Spleen (tissue), 11 donors: ENCODE results near the gene NSMCE3. TPM values are rescaled to one million over a fixed set of nuclear protein-coding genes. Genes with fewer than 3 reads are reported as not detected.

Source experiments
- DNase-seq: peaks from one replicate; pipeline ENCODE4 v3.0.0-alpha.2; 2020
- H3K27ac ChIP-seq, 8 donors: fragments of 200-600 bp; sonication (generic) in 7 of 8; 1 replicate in 4 of 8; 2 replicates in 4 of 8; pipeline versions ENCODE4 v1.5.0 to v1.8.0; 2016 to 2021; ENCODE audit warnings: inconsistent platforms in 4 of 8, mild to moderate bottlenecking in 4 of 8, moderate library complexity in 1 of 8
- H3K27me3 ChIP-seq, 7 donors: fragments of 200-600 bp; sonication (generic) in 6 of 7; replicated peaks in 1 of 7; 1 replicate in 4 of 7; 2 replicates in 3 of 7; pipeline versions ENCODE4 v1.5.0 to v1.8.0; 2016 to 2021; ENCODE audit warnings: inconsistent platforms in 3 of 7, mild to moderate bottlenecking in 1 of 7
- H3K36me3 ChIP-seq, 6 donors: fragments of 200-600 bp; sonication (generic) in 5 of 6; 1 replicate in 4 of 6; 2 replicates in 2 of 6; pipeline versions ENCODE4 v1.5.0 to v1.8.0; 2016 to 2021; ENCODE audit warnings: inconsistent platforms in 2 of 6
- H3K4me1 ChIP-seq, 6 donors: fragments of 200-600 bp; sonication (generic) in 5 of 6; 1 replicate in 3 of 6; 2 replicates in 3 of 6; pipeline versions ENCODE4 v1.5.0 to v1.8.0; 2016 to 2021; ENCODE audit warnings: inconsistent platforms in 3 of 6
- H3K4me3 ChIP-seq, 8 donors: fragments of 200-600 bp; sonication (generic) in 7 of 8; 1 replicate in 4 of 8; 2 replicates in 4 of 8; pipeline versions ENCODE4 v1.5.0 to v1.8.0; 2016 to 2021; ENCODE audit warnings: inconsistent platforms in 4 of 8, mild to moderate bottlenecking in 4 of 8, moderate library complexity in 2 of 8
- H3K9me3 ChIP-seq, 8 donors: fragments of 200-600 bp; sonication (generic) in 7 of 8; 1 replicate in 4 of 8; 2 replicates in 4 of 8; pipeline versions ENCODE4 v1.5.0 to v1.8.0; 2016 to 2021; ENCODE audit warnings: inconsistent platforms in 4 of 8
- CTCF ChIP-seq, 11 experiments: fragments of 200-600 bp in 7 of 11; fragments of 450-650 bp in 4 of 11; sonication (generic) in 4 of 11; IDR thresholded peaks in 8 of 11; conservative IDR thresholded peaks in 3 of 11; 1 replicate in 7 of 11; 2 replicates in 4 of 11; pipeline versions ENCODE4 v1.4.0 to v1.8.0; 2016 to 2021; ENCODE audit warnings: antibody characterized with exemption in 11 of 11, inconsistent platforms in 4 of 11, mild to moderate bottlenecking in 1 of 11
- POLR2A ChIP-seq, 3 donors: fragments of 450-650 bp; IDR thresholded peaks; one replicate each; pipeline ENCODE4 v1.5.1; 2017; ENCODE audit warnings: antibody characterized with exemption in 3 of 3, mild to moderate bottlenecking in 1 of 3
- POLR2AphosphoS5 ChIP-seq, 3 donors: sonication (generic); formaldehyde crosslinking; IDR thresholded peaks; one replicate each; pipeline ENCODE4 v1.5.1; 2017; ENCODE audit warnings: antibody characterized with exemption in 3 of 3
- WGBS, 5 donors: extraction: QIAGEN DNeasy Blood & Tissue Kit in 3 of 5; methylation state at CpG; one replicate each; pipeline versions ENCODE4 v1.1.5 to v1.1.7; 2013 to 2018; 5-methylcytosine and 5-hydroxymethylcytosine counted together
- intact Hi-C: fragments of 100-400 bp; cut with DNase I; formaldehyde crosslinking; loops from one replicate; pipeline ENCODE4 v1.15.0; 2023; ENCODE audit warnings: low total_unique reads
- polyA plus RNA-seq, 3 donors: library from polyadenylated mRNA; stranded (reverse); fragments of 200-250 nt; gene quantifications; one replicate each; pipeline ENCODE4 v1.2.1, GENCODE V29; 2013
- total RNA-seq, 7 donors: library from RNA; depleted of rRNA in 3 of 7; stranded (reverse); fragments of >200 nt in 3 of 7; fragmentation: NEBNext Ultra II Directional in 4 of 7; extraction: Animal tissue kit (Norgen Biotek cat#: 25700) in 4 of 7; gene quantifications; one replicate each; pipeline versions ENCODE4 v1.1.0 to v1.2.1, GENCODE V29; 2016 to 2021
- donor health status: healthy with polysubstance abuse.
- donor health status: DM: no; HTN: no; CAD: no; lungs with moderate emphysema.
- donor health status: DM: no; HTN: no; CAD: no.
- donor health status: Bipolar disorder and iron deficiency.
- donor health status: healthy.
- donor health status: DM: no; HTN: no; CAD: no.
- donor health status: DM: yes; HTN: yes; CAD: no.

The NSMCE3 gene
- total and polyA plus RNA-seq, 10 donors: 6.5 to 10.8 (median 9.6) TPM

GRCh38 chr15:29289173-29289572 lies 19.6 kb upstream of the NSMCE3 start:
- H3K36me3 ChIP-seq: no peaks in the 10 kb centered on the region
- no peaks in the 10 kb centered on the region for H3K4me1 ChIP-seq
- DNase-seq: no peak
- peaks cover 0 to 16% (median 0%) of the 10 kb centered on the region in 7 donors for H3K27me3 ChIP-seq
- no peak overlapping the region for H3K27ac ChIP-seq
- peaks cover 0 to 3% (median 0%) of the 10 kb centered on the region in 8 donors for H3K9me3 ChIP-seq
- WGBS, 5 donors: 74 to 90% (median 82%) methylated on average over 3 of the region's 3 CpGs
- intact Hi-C loops: no loop called here
- TF ChIP-seq POLR2AphosphoS5 (IDR thresholded peaks at IDR 0.05) (no peak), POLR2A (IDR thresholded peaks at IDR 0.05) (no peak), CTCF (IDR thresholded peaks at IDR 0.05 in 8 of 11, conservative IDR thresholded peaks at IDR 0.05 in 3 of 11) (no peak)
- H3K4me3 ChIP-seq: no peak overlapping the region

- Histone ChIP-seq H3K4me1 (no peaks in the 10 kb centered on the region), H3K36me3 (no peaks in the 10 kb centered on the region), H3K27ac (no peak overlapping the region), H3K4me3 (no peak overlapping the region), H3K27me3 (peaks cover 0 to 29% (median 0%) of the 10 kb centered on the region in 7 donors), H3K9me3 (no peaks in the 10 kb centered on the region)
- intact Hi-C loops: no loop called here
- no peak for DNase-seq
- TF ChIP-seq CTCF (IDR thresholded peaks at IDR 0.05 in 8 of 11, conservative IDR thresholded peaks at IDR 0.05 in 3 of 11): no peak
- no peak for TF ChIP-seq POLR2A (IDR thresholded peaks at IDR 0.05)
- no peak for TF ChIP-seq POLR2AphosphoS5 (IDR thresholded peaks at IDR 0.05)
Measured at GRCh38 chr15:29285386-29285785, 15.8 kb upstream of the NSMCE3 start.

- Histone ChIP-seq H3K27me3 (peaks cover 0 to 34% (median 0%) of the 10 kb centered on the region in 7 donors), H3K36me3 (no peaks in the 10 kb centered on the region), H3K4me3 (no peak overlapping the region), H3K27ac (no peak overlapping the region), H3K4me1 (no peaks in the 10 kb centered on the region), H3K9me3 (no peaks in the 10 kb centered on the region)
- DNase-seq: no peak
- no peak for TF ChIP-seq POLR2A (IDR thresholded peaks at IDR 0.05)
- no peak for TF ChIP-seq CTCF (IDR thresholded peaks at IDR 0.05 in 8 of 11, conservative IDR thresholded peaks at IDR 0.05 in 3 of 11)
- no peak for TF ChIP-seq POLR2AphosphoS5 (IDR thresholded peaks at IDR 0.05)
- WGBS, 5 donors: 54 to 75% (median 67%) methylated on average over 1 of the region's 1 CpG
- intact Hi-C loops: no loop called here
Measured at GRCh38 chr15:29283381-29283780, 13.8 kb upstream of the NSMCE3 start.

- DNase-seq: no peak
- TF ChIP-seq POLR2A (IDR thresholded peaks at IDR 0.05): no peak
- TF ChIP-seq POLR2AphosphoS5 (IDR thresholded peaks at IDR 0.05): no peak
- no peak for TF ChIP-seq CTCF (IDR thresholded peaks at IDR 0.05 in 8 of 11, conservative IDR thresholded peaks at IDR 0.05 in 3 of 11)
- WGBS, 5 donors: 44 to 68% (median 55%) methylated on average over 7 of the region's 7 CpGs
- Histone ChIP-seq H3K4me3 (no peak overlapping the region), H3K36me3 (no peaks in the 10 kb centered on the region), H3K4me1 (no peaks in the 10 kb centered on the region), H3K27ac (no peak overlapping the region), H3K27me3 (peaks cover 0 to 34% (median 0%) of the 10 kb centered on the region in 7 donors), H3K9me3 (no peaks in the 10 kb centered on the region)
- intact Hi-C loops: no loop called here
Measured at GRCh38 chr15:29280514-29280913, 10.9 kb upstream of the NSMCE3 start.
